GM23338 (cell line): Measurements from ENCODE around the gene KRTAP10-12. TPM values are rescaled to one million over a fixed set of nuclear protein-coding genes. Genes with fewer than 3 reads are reported as not detected.
A peak's percentile ranks its signal among the peaks of the same experiment; 100 is the strongest.

Experiments
- ATAC-seq: fragments of 200-7000 bp; cut with Tn5 transposase; 3 replicates; pipeline ENCODE4 v1.9.1; 2020
- DNase-seq: peaks from one replicate; pipeline ENCODE4 v3.0.0-alpha.2; 2015; ENCODE audit warnings: low spot score
- H2AFZ ChIP-seq: fragments of 200-600 bp; sonication (generic); 2 replicates; pipeline ENCODE4 v1.8.0; 2016; ENCODE audit warnings: antibody characterized with exemption, mild to moderate bottlenecking, moderate library complexity
- H3F3A ChIP-seq: fragments of 200-600 bp; sonication (generic); replicated peaks from 2 replicates; pipeline ENCODE4 v1.8.0; 2017; ENCODE audit warnings: antibody characterized with exemption, mixed run types, low read depth
- H3K27ac ChIP-seq: fragments of 200-600 bp; sonication (generic); 2 replicates; pipeline ENCODE4 v1.6.1; 2016; ENCODE audit warnings: low read depth
- H3K27me3 ChIP-seq: fragments of 200-600 bp; sonication (generic); 2 replicates; pipeline ENCODE4 v1.8.0; 2016; ENCODE audit warnings: mild to moderate bottlenecking, mixed run types, moderate library complexity; ENCODE audit not compliant: insufficient read depth
- H3K36me3 ChIP-seq: fragments of 200-600 bp; sonication (generic); 2 replicates; pipeline ENCODE4 v1.8.0; 2016; ENCODE audit warnings: mild to moderate bottlenecking; ENCODE audit not compliant: insufficient read depth
- H3K4me1 ChIP-seq: fragments of 200-600 bp; sonication (generic); 2 replicates; pipeline ENCODE4 v1.8.0; 2016; ENCODE audit warnings: mild to moderate bottlenecking, moderate library complexity; ENCODE audit not compliant: insufficient read depth
- H3K4me2 ChIP-seq: fragments of 200-600 bp; sonication (generic); 2 replicates; pipeline ENCODE4 v1.7.1; 2017; ENCODE audit warnings: mixed run types
- H3K4me3 ChIP-seq: fragments of 200-600 bp; sonication (generic); 2 replicates; pipeline ENCODE4 v1.6.1; 2016; ENCODE audit warnings: mixed run types
- H3K79me2 ChIP-seq: fragments of 200-600 bp; sonication (generic); replicated peaks from 2 replicates; pipeline ENCODE4 v1.8.0; 2017; ENCODE audit warnings: mild to moderate bottlenecking; ENCODE audit not compliant: insufficient read depth
- H3K9me2 ChIP-seq: fragments of 200-600 bp; sonication (generic); 2 replicates; pipeline ENCODE4 v1.8.0; 2017; ENCODE audit not compliant: insufficient read depth
- H4K20me1 ChIP-seq: fragments of 200-600 bp; sonication (generic); replicated peaks from 2 replicates; pipeline ENCODE4 v1.8.0; 2017; ENCODE audit warnings: mild to moderate bottlenecking; ENCODE audit not compliant: insufficient read depth
- H3K27ac Mint-ChIP-seq: 2 replicates; pipeline ENCODE4 v1.8.0; 2020; ENCODE audit warnings: inconsistent platforms, mild to moderate bottlenecking, moderate library complexity, mixed read lengths
- H3K27me3 Mint-ChIP-seq: 3 replicates; pipeline ENCODE4 v1.8.0; 2022; ENCODE audit warnings: low read depth, mild to moderate bottlenecking, moderate library complexity, mixed read lengths, inconsistent platforms; ENCODE audit not compliant: insufficient read depth, poor library complexity
- H3K36me3 Mint-ChIP-seq: 3 replicates; pipeline ENCODE4 v1.8.0; 2021; ENCODE audit warnings: low read depth, mild to moderate bottlenecking, inconsistent platforms, moderate library complexity, mixed read lengths
- H3K4me1 Mint-ChIP-seq: 3 replicates; pipeline ENCODE4 v1.8.0; 2020; ENCODE audit warnings: mild to moderate bottlenecking, inconsistent platforms, mixed read lengths
- H3K4me3 Mint-ChIP-seq: 3 replicates; pipeline ENCODE4 v1.8.0; 2021; ENCODE audit warnings: moderate library complexity, mild to moderate bottlenecking, inconsistent platforms, mixed read lengths
- H3K9me3 Mint-ChIP-seq: 3 replicates; pipeline ENCODE4 v1.8.0; 2020; ENCODE audit warnings: moderate library complexity, mild to moderate bottlenecking, inconsistent platforms, mixed read lengths
- CREB1 ChIP-seq: fragments of 250-450 bp; sonication (Bioruptor Pico); IDR thresholded peaks from 2 replicates; pipeline ENCODE4 v1.5.0; 2020; ENCODE audit warnings: low read depth, mild to moderate bottlenecking, moderate library complexity
- CTCF ChIP-seq, 2 experiments: fragments of 200-600 bp in 1 of 2; sonication (generic) in 1 of 2; conservative IDR thresholded peaks; 2 replicates each; pipeline versions ENCODE4 v1.5.1 to v1.6.1; 2016 to 2017; ENCODE audit warnings: antibody characterized with exemption in 2 of 2, low read depth in 2 of 2, mild to moderate bottlenecking in 2 of 2, moderate library complexity in 1 of 2
- ETS1 ChIP-seq: IDR thresholded peaks from 2 replicates; pipeline ENCODE4 v1.6.1; 2016; ENCODE audit warnings: antibody characterized with exemption
- EZH2 ChIP-seq: fragments of 200-600 bp; sonication (generic); IDR thresholded peaks from one replicate; pipeline ENCODE4 v1.8.0; 2017; ENCODE audit warnings: antibody characterized with exemption, mild to moderate bottlenecking, low read depth; ENCODE audit not compliant: unreplicated experiment
- EZH2phosphoT487 ChIP-seq: fragments of 200-600 bp; sonication (generic); IDR thresholded peaks from one replicate; pipeline ENCODE4 v1.8.1; 2018; ENCODE audit warnings: antibody characterized with exemption; ENCODE audit not compliant: unreplicated experiment
- JUNB ChIP-seq: IDR thresholded peaks from one replicate; pipeline ENCODE4 v1.6.1; 2016; ENCODE audit warnings: antibody characterized with exemption; ENCODE audit not compliant: unreplicated experiment
- NANOG ChIP-seq: IDR thresholded peaks from 2 replicates; pipeline ENCODE4 v1.6.1; 2016; ENCODE audit warnings: antibody characterized with exemption, borderline replicate concordance
- POLR2AphosphoS5 ChIP-seq: IDR thresholded peaks from 2 replicates; pipeline ENCODE4 v1.6.1; 2016; ENCODE audit warnings: antibody characterized with exemption, low read depth
- STAT1 ChIP-seq: IDR thresholded peaks from one replicate; pipeline ENCODE4 v1.6.1; 2016; ENCODE audit warnings: antibody characterized with exemption; ENCODE audit not compliant: unreplicated experiment
- ZNF114 ChIP-seq: fragments of 250-450 bp; sonication (Bioruptor Pico); IDR thresholded peaks from 2 replicates; pipeline ENCODE4 v1.5.0; 2020; ENCODE audit warnings: mild to moderate bottlenecking, moderate library complexity
- ZNF331 ChIP-seq: fragments of 250-450 bp; sonication (Bioruptor Pico); IDR thresholded peaks from 2 replicates; pipeline ENCODE4 v1.5.0; 2020; ENCODE audit warnings: low read depth, mild to moderate bottlenecking, moderate library complexity
- polyA plus RNA-seq: library from polyadenylated mRNA; unstranded; fragments of >200 nt; fragmentation: Nextera tagmentation; extraction: Ambion mirVana; gene quantifications from 2 replicates; pipeline ENCODE4 v1.2.1, GENCODE V29; 2016
- total RNA-seq: library from RNA; depleted of rRNA; stranded (reverse); fragments of >200 nt; shearing (Covaris generic); gene quantifications from 2 replicates; pipeline ENCODE4 v1.2.3, GENCODE V29; 2014
- TF ChIP-seq, protein P1 (sequence below): fragments of 250-450 bp; sonication (Bioruptor Pico); IDR thresholded peaks from 2 replicates; pipeline ENCODE4 v1.5.0; 2020; ENCODE audit warnings: mild to moderate bottlenecking, moderate library complexity
- TF ChIP-seq, protein P2 (sequence below): IDR thresholded peaks from one replicate; pipeline ENCODE4 v1.6.1; 2018; ENCODE audit warnings: antibody characterized with exemption; ENCODE audit not compliant: unreplicated experiment

The KRTAP10-12 gene
- total and polyA plus RNA-seq, 2 experiments from 2014 or later: not detected

GRCh38 chr21:44703731-44704635 lies 7.0 kb downstream of the KRTAP10-12 start:
- Histone ChIP-seq H3K36me3 (no peaks in the 10 kb centered on the region), H3K4me3 (peak overlapping the region; percentile 71; the same call in 1 of the 2 replicates), H4K20me1 (no peaks in the 10 kb centered on the region), H2AFZ (no peak overlapping the region), H3K27me3 (peaks cover 36% of the 10 kb centered on the region), H3K27ac (no peak overlapping the region), H3K9me2 (no peaks in the 10 kb centered on the region), H3K79me2 (no peaks in the 10 kb centered on the region), H3F3A (0 out of 2 replicates have a peak, but pooled peaks cover 16% of the 10 kb centered on the region), H3K4me1 (peaks cover 46% of the 10 kb centered on the region), H3K4me2 (peak overlapping the region; percentile 76)
- H3K4me3 Mint-ChIP-seq: peak overlapping the region; percentile 64
- H3K27me3 Mint-ChIP-seq: peaks cover 48% of the 10 kb centered on the region
- no peaks in the 10 kb centered on the region for H3K36me3 Mint-ChIP-seq
- H3K9me3 Mint-ChIP-seq: peaks cover 2% of the 10 kb centered on the region; the same call in 1 of the 3 replicates
- 0 out of 3 replicates have a peak, but pooled peaks have one; percentile 1 for ATAC-seq
- no peak for DNase-seq
- peaks cover 71% of the 10 kb centered on the region for H3K4me1 Mint-ChIP-seq
- peak overlapping the region; percentile 68; the same call in 1 of the 2 replicates for H3K27ac Mint-ChIP-seq
- TF ChIP-seq, protein P1, sequence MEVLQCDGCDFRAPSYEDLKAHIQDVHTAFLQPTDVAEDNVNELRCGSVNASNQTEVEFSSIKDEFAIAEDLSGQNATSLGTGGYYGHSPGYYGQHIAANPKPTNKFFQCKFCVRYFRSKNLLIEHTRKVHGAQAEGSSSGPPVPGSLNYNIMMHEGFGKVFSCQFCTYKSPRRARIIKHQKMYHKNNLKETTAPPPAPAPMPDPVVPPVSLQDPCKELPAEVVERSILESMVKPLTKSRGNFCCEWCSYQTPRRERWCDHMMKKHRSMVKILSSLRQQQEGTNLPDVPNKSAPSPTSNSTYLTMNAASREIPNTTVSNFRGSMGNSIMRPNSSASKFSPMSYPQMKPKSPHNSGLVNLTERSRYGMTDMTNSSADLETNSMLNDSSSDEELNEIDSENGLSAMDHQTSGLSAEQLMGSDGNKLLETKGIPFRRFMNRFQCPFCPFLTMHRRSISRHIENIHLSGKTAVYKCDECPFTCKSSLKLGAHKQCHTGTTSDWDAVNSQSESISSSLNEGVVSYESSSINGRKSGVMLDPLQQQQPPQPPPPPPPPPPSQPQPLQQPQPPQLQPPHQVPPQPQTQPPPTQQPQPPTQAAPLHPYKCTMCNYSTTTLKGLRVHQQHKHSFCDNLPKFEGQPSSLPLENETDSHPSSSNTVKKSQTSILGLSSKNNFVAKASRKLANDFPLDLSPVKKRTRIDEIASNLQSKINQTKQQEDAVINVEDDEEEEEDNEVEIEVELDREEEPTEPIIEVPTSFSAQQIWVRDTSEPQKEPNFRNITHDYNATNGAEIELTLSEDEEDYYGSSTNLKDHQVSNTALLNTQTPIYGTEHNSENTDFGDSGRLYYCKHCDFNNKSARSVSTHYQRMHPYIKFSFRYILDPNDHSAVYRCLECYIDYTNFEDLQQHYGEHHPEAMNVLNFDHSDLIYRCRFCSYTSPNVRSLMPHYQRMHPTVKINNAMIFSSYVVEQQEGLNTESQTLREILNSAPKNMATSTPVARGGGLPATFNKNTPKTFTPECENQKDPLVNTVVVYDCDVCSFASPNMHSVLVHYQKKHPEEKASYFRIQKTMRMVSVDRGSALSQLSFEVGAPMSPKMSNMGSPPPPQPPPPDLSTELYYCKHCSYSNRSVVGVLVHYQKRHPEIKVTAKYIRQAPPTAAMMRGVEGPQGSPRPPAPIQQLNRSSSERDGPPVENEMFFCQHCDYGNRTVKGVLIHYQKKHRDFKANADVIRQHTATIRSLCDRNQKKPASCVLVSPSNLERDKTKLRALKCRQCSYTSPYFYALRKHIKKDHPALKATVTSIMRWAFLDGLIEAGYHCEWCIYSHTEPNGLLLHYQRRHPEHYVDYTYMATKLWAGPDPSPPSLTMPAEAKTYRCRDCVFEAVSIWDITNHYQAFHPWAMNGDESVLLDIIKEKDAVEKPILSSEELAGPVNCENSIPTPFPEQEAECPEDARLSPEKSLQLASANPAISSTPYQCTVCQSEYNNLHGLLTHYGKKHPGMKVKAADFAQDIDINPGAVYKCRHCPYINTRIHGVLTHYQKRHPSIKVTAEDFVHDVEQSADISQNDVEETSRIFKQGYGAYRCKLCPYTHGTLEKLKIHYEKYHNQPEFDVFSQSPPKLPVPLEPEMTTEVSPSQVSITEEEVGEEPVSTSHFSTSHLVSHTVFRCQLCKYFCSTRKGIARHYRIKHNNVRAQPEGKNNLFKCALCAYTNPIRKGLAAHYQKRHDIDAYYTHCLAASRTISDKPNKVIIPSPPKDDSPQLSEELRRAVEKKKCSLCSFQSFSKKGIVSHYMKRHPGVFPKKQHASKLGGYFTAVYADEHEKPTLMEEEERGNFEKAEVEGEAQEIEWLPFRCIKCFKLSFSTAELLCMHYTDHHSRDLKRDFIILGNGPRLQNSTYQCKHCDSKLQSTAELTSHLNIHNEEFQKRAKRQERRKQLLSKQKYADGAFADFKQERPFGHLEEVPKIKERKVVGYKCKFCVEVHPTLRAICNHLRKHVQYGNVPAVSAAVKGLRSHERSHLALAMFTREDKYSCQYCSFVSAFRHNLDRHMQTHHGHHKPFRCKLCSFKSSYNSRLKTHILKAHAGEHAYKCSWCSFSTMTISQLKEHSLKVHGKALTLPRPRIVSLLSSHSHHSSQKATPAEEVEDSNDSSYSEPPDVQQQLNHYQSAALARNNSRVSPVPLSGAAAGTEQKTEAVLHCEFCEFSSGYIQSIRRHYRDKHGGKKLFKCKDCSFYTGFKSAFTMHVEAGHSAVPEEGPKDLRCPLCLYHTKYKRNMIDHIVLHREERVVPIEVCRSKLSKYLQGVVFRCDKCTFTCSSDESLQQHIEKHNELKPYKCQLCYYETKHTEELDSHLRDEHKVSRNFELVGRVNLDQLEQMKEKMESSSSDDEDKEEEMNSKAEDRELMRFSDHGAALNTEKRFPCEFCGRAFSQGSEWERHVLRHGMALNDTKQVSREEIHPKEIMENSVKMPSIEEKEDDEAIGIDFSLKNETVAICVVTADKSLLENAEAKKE: no peak
- TF ChIP-seq EZH2 (no peak), STAT1 (no peak), NANOG (no peak), POLR2AphosphoS5 (no peak), CTCF (conservative IDR thresholded peaks at IDR 0.05; ENCODE audit: low read depth in 2 of 2) (no peak), ZNF331 (CRISPR knock-in tag) (no peak), EZH2phosphoT487 (no peak), CREB1 (CRISPR knock-in tag) (no peak), ZNF114 (CRISPR knock-in tag) (no peak), JUNB (no peak), ETS1 (no peak)
- TF ChIP-seq, protein P2, sequence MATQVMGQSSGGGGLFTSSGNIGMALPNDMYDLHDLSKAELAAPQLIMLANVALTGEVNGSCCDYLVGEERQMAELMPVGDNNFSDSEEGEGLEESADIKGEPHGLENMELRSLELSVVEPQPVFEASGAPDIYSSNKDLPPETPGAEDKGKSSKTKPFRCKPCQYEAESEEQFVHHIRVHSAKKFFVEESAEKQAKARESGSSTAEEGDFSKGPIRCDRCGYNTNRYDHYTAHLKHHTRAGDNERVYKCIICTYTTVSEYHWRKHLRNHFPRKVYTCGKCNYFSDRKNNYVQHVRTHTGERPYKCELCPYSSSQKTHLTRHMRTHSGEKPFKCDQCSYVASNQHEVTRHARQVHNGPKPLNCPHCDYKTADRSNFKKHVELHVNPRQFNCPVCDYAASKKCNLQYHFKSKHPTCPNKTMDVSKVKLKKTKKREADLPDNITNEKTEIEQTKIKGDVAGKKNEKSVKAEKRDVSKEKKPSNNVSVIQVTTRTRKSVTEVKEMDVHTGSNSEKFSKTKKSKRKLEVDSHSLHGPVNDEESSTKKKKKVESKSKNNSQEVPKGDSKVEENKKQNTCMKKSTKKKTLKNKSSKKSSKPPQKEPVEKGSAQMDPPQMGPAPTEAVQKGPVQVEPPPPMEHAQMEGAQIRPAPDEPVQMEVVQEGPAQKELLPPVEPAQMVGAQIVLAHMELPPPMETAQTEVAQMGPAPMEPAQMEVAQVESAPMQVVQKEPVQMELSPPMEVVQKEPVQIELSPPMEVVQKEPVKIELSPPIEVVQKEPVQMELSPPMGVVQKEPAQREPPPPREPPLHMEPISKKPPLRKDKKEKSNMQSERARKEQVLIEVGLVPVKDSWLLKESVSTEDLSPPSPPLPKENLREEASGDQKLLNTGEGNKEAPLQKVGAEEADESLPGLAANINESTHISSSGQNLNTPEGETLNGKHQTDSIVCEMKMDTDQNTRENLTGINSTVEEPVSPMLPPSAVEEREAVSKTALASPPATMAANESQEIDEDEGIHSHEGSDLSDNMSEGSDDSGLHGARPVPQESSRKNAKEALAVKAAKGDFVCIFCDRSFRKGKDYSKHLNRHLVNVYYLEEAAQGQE: no peak
